Midbrain (tissue), 1 donor: ENCODE data around the gene TMEM231.

ENCODE experiments used
- DNase-seq: peaks from one replicate; lab custom pipeline; 2025; lab: John Stamatoyannopoulos, UW

TMEM231 gene

DNA sequence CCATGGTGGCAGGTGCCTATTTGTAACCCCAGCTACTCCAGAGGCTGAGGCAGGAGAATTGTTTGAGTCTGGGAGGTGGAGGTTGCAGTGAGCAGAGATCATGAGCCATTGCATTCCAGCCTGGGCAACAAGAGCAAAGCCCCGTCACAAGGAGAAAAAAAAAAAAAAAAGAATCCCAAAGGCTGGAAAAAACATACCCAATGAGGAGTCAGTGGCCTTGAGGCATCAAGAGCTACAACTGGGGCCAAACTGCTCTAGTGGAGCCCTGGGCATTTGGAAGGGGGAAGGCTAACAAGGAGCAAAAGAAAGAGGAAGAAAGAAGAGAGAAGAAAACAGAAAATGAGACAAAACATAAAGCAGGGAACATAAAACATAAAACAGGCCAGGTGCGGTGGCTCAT lies 67.7 kb downstream of the TMEM231 start:
- no peak for DNase-seq
